HL-60 (cell line): ENCODE data around the gene RMDN2.

Experiments used
- DNase-seq, 2 experiments: peaks; one replicate each; pipeline ENCODE4 v3.0.0-alpha.2; 2010 to 2020; ENCODE audit warnings: low read depth in 1 of 2, low spot score in 1 of 2
- H3K27ac ChIP-seq: fragments of 250-450 bp; sonication (Bioruptor Pico); replicated peaks from 2 replicates; pipeline ENCODE4 v1.5.1; 2020; ENCODE audit warnings: mild to moderate bottlenecking, moderate library complexity
- H3K27me3 ChIP-seq: fragments of 250-450 bp; sonication (Bioruptor Pico); 2 replicates; pipeline ENCODE4 v1.5.1; 2021; ENCODE audit warnings: mild to moderate bottlenecking, moderate library complexity; ENCODE audit not compliant: insufficient read depth, poor library complexity, severe bottlenecking
- H3K4me3 ChIP-seq: replicated peaks from 2 replicates; pipeline ENCODE4 v1.5.1; 2011; ENCODE audit warnings: mild to moderate bottlenecking, control low read depth, low read length; ENCODE audit not compliant: insufficient read depth
- CTCF ChIP-seq: IDR thresholded peaks from one replicate; pipeline ENCODE4 v1.5.1; 2011; ENCODE audit warnings: low read length, control low read depth, inconsistent platforms; ENCODE audit not compliant: insufficient read depth
- GABPA ChIP-seq: IDR thresholded peaks from 2 replicates; pipeline ENCODE4 v1.6.1; 2012; ENCODE audit warnings: low read depth
- POLR2AphosphoS5 ChIP-seq: IDR thresholded peaks from 2 replicates; pipeline ENCODE4 v1.6.1; 2012; ENCODE audit warnings: low read depth
- REST ChIP-seq: IDR thresholded peaks from 2 replicates; pipeline ENCODE4 v1.6.1; 2012; ENCODE audit warnings: low read depth; ENCODE audit not compliant: insufficient replicate concordance
- SPI1 ChIP-seq: IDR thresholded peaks from 2 replicates; pipeline ENCODE4 v1.6.1; 2012; ENCODE audit warnings: low read depth, mild to moderate bottlenecking, borderline replicate concordance

Gene RMDN2

GRCh38 chr2:37904425-37904824, 20.7 kb upstream of the RMDN2 start:
- H3K27me3 ChIP-seq, result no peaks in the 10 kb centered on the region
- DNase-seq, result no peak
- H3K27ac ChIP-seq, result no peak overlapping the region
- TF ChIP-seq REST (no peak), POLR2AphosphoS5 (no peak), GABPA (no peak), CTCF (no peak), SPI1 (no peak)
- H3K4me3 ChIP-seq, result no peak overlapping the region

GRCh38 chr2:37904993-37905392, 20.1 kb upstream of the RMDN2 start:
- TF ChIP-seq GABPA, result no peak
- no peak for TF ChIP-seq SPI1
- no peak for TF ChIP-seq REST
- TF ChIP-seq POLR2AphosphoS5, result no peak
- no peak for TF ChIP-seq CTCF
- Histone ChIP-seq H3K27ac (no peak overlapping the region), H3K27me3 (no peaks in the 10 kb centered on the region), H3K4me3 (no peak overlapping the region)
- no peak for DNase-seq

- no peaks in the 10 kb centered on the region for H3K27me3 ChIP-seq
- no peak overlapping the region for H3K27ac ChIP-seq
- DNase-seq, result peak in 1 of 2 experiments; percentile 33
- TF ChIP-seq SPI1 (peak; percentile 69), REST (no peak)
- no peak overlapping the region for H3K4me3 ChIP-seq
Observed at GRCh38 chr2:37906131-37906530, 19.0 kb upstream of the RMDN2 start.
